HepG2 (cell line): ENCODE measurements around the gene SEC14L5. TPM values are rescaled to one million over a fixed set of nuclear protein-coding genes. Genes with fewer than 3 reads are reported as not detected.

Experiments
- ARHGAP35 ChIP-seq: sonication (generic); formaldehyde crosslinking; IDR thresholded peaks from 2 replicates; pipeline ENCODE4 v1.9.0; 2022; ENCODE audit warnings: mild to moderate bottlenecking, inconsistent platforms, moderate library complexity, missing genetic modification reagents, borderline replicate concordance
- CHCHD3 ChIP-seq: sonication (generic); formaldehyde crosslinking; IDR thresholded peaks from 2 replicates; pipeline ENCODE4 v1.8.0; 2022; ENCODE audit warnings: mild to moderate bottlenecking, missing genetic modification reagents, moderate library complexity
- GLI4 ChIP-seq: sonication (generic); formaldehyde crosslinking; IDR thresholded peaks from 2 replicates; pipeline ENCODE4 v1.5.1; 2020; ENCODE audit warnings: missing genetic modification reagents, mild to moderate bottlenecking, moderate library complexity, borderline replicate concordance
- RFXANK ChIP-seq: IDR thresholded peaks from 2 replicates; pipeline ENCODE4 v1.6.1; 2016
- SRSF9 ChIP-seq: fragments of 200-400 bp; formaldehyde crosslinking; IDR thresholded peaks from 2 replicates; pipeline ENCODE4 v1.6.1; 2018; ENCODE audit warnings: borderline replicate concordance, mild to moderate bottlenecking, low read depth, low read length; ENCODE audit not compliant: insufficient read depth, poor library complexity, severe bottlenecking
- TCF7L2 ChIP-seq: IDR thresholded peaks from 2 replicates; pipeline ENCODE4 v1.6.1; 2011; ENCODE audit warnings: mild to moderate bottlenecking, low read depth, low read length, moderate library complexity
- TSC22D2 ChIP-seq: sonication (generic); formaldehyde crosslinking; IDR thresholded peaks from 2 replicates; pipeline ENCODE4 v1.5.1; 2020; ENCODE audit warnings: missing genetic modification reagents, mild to moderate bottlenecking, borderline replicate concordance
- ZC3H13 ChIP-seq: sonication (generic); formaldehyde crosslinking; IDR thresholded peaks from 2 replicates; pipeline ENCODE4 v1.8.1; 2023; ENCODE audit warnings: mild to moderate bottlenecking, missing genetic modification reagents, moderate library complexity
- ZNF34 ChIP-seq: sonication (generic); formaldehyde crosslinking; IDR thresholded peaks from 2 replicates; pipeline ENCODE4 v1.4.0; 2020; ENCODE audit warnings: mild to moderate bottlenecking, missing genetic modification reagents, borderline replicate concordance
- ZNF484 ChIP-seq: sonication (generic); formaldehyde crosslinking; IDR thresholded peaks from 2 replicates; pipeline ENCODE4 v1.5.1; 2020; ENCODE audit warnings: mild to moderate bottlenecking, low read depth, missing genetic modification reagents, borderline replicate concordance
- ZNF780A ChIP-seq: sonication (generic); formaldehyde crosslinking; IDR thresholded peaks from 2 replicates; pipeline ENCODE4 v1.8.0; 2022; ENCODE audit warnings: mild to moderate bottlenecking, missing genetic modification reagents, moderate library complexity
- polyA plus RNA-seq, 8 experiments: library from polyadenylated mRNA; depleted of rRNA in 3 of 8; stranded (reverse) in 7 of 8; unstranded in 1 of 8; fragments of >200 nt; fragmentation: Illumina TruSeq in 4 of 8; extraction: Trizol in 4 of 8; gene quantifications; 2 replicates each; pipeline versions ENCODE4 v1.2.1 to v1.2.3, GENCODE V29; 2011 to 2016; ENCODE audit warnings: low read depth in 4 of 8, missing spikeins in 1 of 8, mixed read lengths in 1 of 8; ENCODE audit not compliant: insufficient read depth in 1 of 8
- total RNA-seq, 5 experiments: library from RNA; depleted of rRNA; stranded (reverse); fragments of >200 nt; fragmentation: Illumina TruSeq; extraction: Trizol; gene quantifications; 2 replicates each; pipeline ENCODE4 v1.2.3, GENCODE V29; 2016; ENCODE audit warnings: low read depth in 1 of 5
- TF ChIP-seq, protein P1 (sequence below): sonication (generic); formaldehyde crosslinking; IDR thresholded peaks from 2 replicates; pipeline ENCODE4 v1.4.0; 2020; ENCODE audit warnings: missing genetic modification reagents
- TF ChIP-seq, protein P2 (sequence below): sonication (generic); formaldehyde crosslinking; IDR thresholded peaks from 2 replicates; pipeline ENCODE4 v1.4.0; 2020; ENCODE audit warnings: low read depth, mild to moderate bottlenecking, missing genetic modification reagents
- TF ChIP-seq, protein P3 (sequence below): sonication (generic); formaldehyde crosslinking; IDR thresholded peaks from 2 replicates; pipeline ENCODE4 v1.4.0; 2020; ENCODE audit warnings: missing genetic modification reagents, borderline replicate concordance
- TF ChIP-seq, protein P4 (sequence below), 2 experiments: sonication (generic) in 1 of 2; formaldehyde crosslinking in 1 of 2; IDR thresholded peaks; 2 replicates each; pipeline versions ENCODE4 v1.5.1 to v1.6.1; 2011 to 2020; ENCODE audit warnings: borderline replicate concordance in 1 of 2, low read depth in 1 of 2, low read length in 1 of 2, mild to moderate bottlenecking in 1 of 2, missing genetic modification reagents in 1 of 2, moderate library complexity in 1 of 2
- TF ChIP-seq, protein P5 (sequence below): sonication (generic); formaldehyde crosslinking; IDR thresholded peaks from 2 replicates; pipeline ENCODE4 v1.5.0; 2020; ENCODE audit warnings: missing genetic modification reagents
- TF ChIP-seq, protein P6 (sequence below): sonication (generic); formaldehyde crosslinking; IDR thresholded peaks from 2 replicates; pipeline ENCODE4 v1.4.0; 2020; ENCODE audit warnings: missing genetic modification reagents

The SEC14L5 gene
- total and polyA plus RNA-seq, 2 of the 13 experiments (the other 11 are each of a cell fraction or from before 2014, with no cell fraction given), result 0.40 to 0.42 TPM

DNA sequence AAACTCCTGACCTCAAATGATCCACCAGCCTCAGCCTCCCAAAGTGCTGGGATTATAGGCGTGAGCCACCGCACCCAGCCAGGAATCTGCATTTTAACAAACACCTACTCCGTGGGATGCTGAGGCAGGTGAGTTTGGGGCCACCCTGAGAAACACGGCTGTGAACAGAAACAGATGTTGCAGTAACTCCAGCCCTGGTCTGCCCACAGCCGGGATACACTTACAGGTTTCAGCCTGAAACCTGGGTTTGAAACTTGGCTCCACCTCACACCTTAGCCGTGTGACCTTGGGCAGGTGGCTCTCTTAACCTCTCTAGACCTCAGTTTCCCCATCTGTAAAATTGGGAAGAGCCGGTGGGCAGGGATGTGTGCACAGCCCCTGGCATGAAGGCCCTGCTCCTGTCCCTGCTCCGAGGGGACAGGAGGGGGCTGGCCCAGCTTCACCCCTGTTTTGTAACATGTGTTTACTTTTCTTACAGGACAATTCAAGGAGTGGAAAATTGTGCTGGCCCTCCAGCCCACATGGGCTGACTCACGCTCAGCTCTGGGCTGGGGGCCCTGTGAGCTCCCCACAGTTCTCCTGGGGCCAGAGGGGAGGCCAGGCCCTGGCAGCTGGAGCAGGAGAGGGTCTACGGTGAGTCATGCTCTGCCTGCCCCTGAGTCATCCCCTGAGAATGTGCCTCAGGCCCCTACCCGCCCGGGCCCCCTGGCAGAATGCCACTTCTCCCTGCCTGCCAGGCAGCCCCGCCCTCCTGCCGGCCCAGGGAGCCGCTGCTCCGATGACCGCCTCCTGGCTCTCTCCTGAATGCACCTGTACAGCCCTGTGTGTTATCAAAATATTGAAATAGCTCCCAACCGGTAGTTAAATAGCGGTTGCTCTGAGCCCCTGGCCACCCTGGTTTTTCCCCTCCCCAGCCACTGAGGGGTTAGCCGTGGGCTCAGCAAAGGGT is 13.5 kb upstream of the SEC14L5 start (continued):
- TF ChIP-seq, protein P1, sequence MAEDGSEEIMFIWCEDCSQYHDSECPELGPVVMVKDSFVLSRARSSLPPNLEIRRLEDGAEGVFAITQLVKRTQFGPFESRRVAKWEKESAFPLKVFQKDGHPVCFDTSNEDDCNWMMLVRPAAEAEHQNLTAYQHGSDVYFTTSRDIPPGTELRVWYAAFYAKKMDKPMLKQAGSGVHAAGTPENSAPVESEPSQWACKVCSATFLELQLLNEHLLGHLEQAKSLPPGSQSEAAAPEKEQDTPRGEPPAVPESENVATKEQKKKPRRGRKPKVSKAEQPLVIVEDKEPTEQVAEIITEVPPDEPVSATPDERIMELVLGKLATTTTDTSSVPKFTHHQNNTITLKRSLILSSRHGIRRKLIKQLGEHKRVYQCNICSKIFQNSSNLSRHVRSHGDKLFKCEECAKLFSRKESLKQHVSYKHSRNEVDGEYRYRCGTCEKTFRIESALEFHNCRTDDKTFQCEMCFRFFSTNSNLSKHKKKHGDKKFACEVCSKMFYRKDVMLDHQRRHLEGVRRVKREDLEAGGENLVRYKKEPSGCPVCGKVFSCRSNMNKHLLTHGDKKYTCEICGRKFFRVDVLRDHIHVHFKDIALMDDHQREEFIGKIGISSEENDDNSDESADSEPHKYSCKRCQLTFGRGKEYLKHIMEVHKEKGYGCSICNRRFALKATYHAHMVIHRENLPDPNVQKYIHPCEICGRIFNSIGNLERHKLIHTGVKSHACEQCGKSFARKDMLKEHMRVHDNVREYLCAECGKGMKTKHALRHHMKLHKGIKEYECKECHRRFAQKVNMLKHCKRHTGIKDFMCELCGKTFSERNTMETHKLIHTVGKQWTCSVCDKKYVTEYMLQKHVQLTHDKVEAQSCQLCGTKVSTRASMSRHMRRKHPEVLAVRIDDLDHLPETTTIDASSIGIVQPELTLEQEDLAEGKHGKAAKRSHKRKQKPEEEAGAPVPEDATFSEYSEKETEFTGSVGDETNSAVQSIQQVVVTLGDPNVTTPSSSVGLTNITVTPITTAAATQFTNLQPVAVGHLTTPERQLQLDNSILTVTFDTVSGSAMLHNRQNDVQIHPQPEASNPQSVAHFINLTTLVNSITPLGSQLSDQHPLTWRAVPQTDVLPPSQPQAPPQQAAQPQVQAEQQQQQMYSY (CRISPR knock-in tag), result no peak
- TF ChIP-seq SRSF9, result no peak
- no peak for TF ChIP-seq CHCHD3 (CRISPR knock-in tag)
- TF ChIP-seq, protein P2, sequence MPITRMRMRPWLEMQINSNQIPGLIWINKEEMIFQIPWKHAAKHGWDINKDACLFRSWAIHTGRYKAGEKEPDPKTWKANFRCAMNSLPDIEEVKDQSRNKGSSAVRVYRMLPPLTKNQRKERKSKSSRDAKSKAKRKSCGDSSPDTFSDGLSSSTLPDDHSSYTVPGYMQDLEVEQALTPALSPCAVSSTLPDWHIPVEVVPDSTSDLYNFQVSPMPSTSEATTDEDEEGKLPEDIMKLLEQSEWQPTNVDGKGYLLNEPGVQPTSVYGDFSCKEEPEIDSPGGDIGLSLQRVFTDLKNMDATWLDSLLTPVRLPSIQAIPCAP (CRISPR knock-in tag), result no peak
- TF ChIP-seq ZNF484, result no peak
- no peak for TF ChIP-seq GLI4 (CRISPR knock-in tag)
- peak; percentile 81 for TF ChIP-seq ZNF780A (CRISPR knock-in tag)
- TF ChIP-seq, protein P3, sequence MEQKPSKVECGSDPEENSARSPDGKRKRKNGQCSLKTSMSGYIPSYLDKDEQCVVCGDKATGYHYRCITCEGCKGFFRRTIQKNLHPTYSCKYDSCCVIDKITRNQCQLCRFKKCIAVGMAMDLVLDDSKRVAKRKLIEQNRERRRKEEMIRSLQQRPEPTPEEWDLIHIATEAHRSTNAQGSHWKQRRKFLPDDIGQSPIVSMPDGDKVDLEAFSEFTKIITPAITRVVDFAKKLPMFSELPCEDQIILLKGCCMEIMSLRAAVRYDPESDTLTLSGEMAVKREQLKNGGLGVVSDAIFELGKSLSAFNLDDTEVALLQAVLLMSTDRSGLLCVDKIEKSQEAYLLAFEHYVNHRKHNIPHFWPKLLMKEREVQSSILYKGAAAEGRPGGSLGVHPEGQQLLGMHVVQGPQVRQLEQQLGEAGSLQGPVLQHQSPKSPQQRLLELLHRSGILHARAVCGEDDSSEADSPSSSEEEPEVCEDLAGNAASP (CRISPR knock-in tag), result peak; percentile 98
- no peak; the same call in 1 of the 2 replicates for TF ChIP-seq ZNF34 (CRISPR knock-in tag)
- 0 out of 2 replicates have a peak, but pooled peaks have one; percentile 61 for TF ChIP-seq TSC22D2 (CRISPR knock-in tag)
- TF ChIP-seq, protein P4, sequence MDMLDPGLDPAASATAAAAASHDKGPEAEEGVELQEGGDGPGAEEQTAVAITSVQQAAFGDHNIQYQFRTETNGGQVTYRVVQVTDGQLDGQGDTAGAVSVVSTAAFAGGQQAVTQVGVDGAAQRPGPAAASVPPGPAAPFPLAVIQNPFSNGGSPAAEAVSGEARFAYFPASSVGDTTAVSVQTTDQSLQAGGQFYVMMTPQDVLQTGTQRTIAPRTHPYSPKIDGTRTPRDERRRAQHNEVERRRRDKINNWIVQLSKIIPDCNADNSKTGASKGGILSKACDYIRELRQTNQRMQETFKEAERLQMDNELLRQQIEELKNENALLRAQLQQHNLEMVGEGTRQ (IDR thresholded peaks at IDR 0.05; ENCODE audit: low read depth, low read length), result no peak
- TF ChIP-seq, protein P4 (CRISPR knock-in tag; IDR thresholded peaks at IDR 0.05; ENCODE audit: borderline replicate concordance), result no peak
- TF ChIP-seq, protein P5, sequence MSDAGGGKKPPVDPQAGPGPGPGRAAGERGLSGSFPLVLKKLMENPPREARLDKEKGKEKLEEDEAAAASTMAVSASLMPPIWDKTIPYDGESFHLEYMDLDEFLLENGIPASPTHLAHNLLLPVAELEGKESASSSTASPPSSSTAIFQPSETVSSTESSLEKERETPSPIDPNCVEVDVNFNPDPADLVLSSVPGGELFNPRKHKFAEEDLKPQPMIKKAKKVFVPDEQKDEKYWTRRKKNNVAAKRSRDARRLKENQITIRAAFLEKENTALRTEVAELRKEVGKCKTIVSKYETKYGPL (CRISPR knock-in tag), result no peak
- no peak for TF ChIP-seq TCF7L2
- TF ChIP-seq ARHGAP35 (CRISPR knock-in tag), result no peak
- TF ChIP-seq, protein P6, sequence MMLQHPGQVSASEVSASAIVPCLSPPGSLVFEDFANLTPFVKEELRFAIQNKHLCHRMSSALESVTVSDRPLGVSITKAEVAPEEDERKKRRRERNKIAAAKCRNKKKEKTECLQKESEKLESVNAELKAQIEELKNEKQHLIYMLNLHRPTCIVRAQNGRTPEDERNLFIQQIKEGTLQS (CRISPR knock-in tag), result peak; percentile 100
- peak; percentile 42; the same call in 1 of the 2 replicates for TF ChIP-seq RFXANK (CRISPR knock-in tag)
- no peak for TF ChIP-seq ZC3H13 (CRISPR knock-in tag)
